GM21526 (cell line): ENCODE measurements around the gene STK25.

Experiments used
- ATAC-seq: cut with Tn5 transposase; IDR thresholded peaks from one replicate; pipeline ENCODE4 v1.9.1; 2021; ENCODE audit warnings: moderate library complexity; ENCODE audit not compliant: unreplicated experiment, low FRiP score

Gene STK25

GRCh38 chr2:241496003-241496707 is 12.2 kb downstream of the STK25 start:
- ATAC-seq = no peak

DNA sequence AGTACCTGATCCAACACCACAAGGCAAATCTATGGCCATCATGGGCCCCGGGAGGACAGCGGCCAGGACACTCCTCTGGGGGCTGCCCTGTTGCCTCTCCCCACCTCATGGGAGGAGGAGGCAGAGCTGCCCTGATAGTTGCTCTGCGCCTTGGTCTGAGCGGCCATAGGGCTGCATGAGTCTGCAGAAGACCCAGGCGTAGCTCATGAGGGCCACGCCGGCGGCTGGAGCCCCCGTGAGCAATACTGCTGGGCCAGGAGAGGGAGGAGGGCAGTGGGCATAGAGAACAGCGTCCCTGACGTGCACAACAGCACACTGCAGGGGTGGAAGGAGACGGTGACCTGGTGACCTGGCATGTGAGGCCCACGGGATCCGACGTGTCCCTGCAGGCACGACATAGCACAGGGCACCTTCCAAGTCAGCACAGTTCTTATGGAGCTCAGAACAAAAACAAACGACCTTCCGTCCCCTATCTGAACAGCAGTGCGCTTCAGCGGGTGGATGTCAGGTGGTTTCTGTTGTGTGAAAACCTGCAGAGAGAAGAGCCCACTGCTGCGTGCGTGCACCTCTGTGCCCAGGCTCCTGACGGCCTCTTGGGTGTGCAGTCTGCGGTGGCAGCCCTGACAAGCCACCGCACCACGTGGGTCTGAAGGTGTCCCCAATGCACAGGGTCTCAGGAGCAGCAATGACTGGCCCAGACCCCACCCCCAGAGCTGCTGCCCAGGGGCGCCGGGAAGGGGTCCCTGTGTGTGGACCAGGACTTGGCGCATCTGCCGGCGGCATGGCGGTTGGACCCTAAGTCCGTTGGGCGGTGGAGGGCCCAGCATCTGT is 13.0 kb downstream of the STK25 start:
- ATAC-seq = no peak

DNA sequence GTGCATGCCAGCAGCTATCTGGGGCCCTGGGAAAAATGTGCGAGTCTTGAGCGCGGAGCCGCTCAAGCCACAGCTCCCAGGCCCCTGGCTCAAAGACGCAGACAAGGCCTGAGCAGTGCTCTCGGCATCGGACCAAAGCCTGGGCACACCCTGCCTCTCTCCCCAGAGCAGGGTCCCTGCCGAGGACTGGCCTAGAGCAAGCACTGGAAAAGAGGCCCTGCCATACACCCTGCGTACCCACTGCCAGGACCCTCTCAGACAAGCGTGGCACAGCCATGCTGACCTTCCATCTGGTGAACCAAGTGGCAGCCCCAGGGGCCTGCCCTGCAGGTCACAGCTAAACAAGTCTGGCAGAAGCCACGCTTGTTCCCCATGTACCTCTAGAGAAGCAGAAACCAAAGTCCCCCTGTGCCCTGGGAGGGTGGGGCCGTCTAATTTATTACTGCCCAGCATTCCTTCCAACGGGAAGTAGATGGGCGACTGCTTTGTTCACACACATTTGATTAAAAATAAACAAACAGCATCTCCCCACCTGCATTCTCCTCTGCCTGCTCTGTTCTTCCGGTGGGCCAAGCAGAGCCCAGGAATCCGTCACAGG is 14.0 kb downstream of the STK25 start:
- no peak for ATAC-seq

DNA sequence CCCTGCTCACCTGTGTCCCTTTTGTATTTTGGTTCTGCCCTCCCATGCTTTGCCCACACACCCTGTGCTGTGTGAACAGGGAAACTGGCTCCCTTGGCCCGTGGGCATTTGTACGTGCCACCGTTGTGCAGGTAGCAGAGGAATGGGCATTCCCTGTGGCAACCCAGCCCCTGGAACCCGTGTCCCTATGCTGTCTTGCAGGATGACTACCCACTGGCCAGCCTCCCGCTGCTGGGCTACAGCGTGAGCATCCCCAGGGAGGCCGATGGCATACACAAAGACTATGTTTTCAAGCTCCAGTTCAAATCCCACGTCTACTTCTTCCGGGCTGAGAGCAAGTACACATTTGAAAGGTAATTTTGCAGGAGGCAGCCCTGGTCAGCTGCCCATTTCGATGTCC is 15.3 kb downstream of the STK25 start:
- ATAC-seq = no peak

DNA sequence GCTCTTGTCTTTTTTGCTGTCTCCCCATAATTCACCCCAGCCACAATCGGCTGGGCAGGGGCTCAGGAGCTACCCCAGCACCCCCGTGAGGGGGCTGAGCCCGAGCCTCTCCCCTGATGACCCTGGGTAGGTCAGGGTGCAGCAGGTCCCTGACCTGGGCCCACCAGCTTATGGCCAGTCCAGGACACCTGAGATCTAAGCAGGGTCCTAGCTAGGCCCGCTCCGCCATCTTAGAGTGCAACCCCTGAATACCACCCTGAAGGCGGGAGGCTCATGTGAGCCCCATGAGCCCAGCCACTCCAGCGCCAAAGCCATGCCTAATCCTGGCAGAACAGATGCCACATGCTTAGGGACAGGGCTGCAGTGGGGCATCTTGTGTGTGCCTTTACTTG is 16.2 kb downstream of the STK25 start:
- no peak for ATAC-seq

DNA sequence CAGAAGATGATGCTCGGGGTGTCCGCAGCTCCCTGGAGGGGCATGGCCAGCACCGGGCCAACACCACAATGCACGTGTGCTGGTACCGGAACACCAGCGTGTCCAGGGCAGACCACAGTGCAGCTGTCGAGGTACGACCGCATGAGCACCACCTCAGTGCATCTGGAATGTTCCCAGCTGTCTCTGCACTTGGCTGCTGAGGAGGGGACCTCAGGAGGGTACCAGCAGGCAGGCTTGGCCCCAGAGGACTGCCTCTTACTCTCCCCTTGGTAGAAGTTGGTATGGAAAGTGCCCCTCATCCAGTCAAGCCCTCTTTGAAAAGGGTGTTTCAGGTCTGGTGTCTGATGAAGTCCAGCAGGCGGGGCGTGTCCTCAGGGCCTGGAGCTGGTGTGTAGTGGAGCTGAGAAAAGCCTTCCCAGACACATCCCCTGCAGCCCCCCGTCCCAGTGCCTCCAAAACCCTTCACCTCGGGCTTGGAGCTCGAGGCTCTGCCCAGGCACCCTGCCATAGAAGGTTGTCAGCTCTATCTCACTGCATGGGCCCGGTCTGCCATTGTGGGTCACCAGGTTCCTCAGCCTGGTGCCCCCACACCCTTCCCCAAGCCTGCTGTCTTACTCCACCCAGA is 16.7 kb downstream of the STK25 start:
- no peak for ATAC-seq

- no peak for ATAC-seq
Observed at GRCh38 chr2:241490825-241491506, 17.4 kb downstream of the STK25 start.

GRCh38 chr2:241489733-241490680 is 18.4 kb downstream of the STK25 start:
- no peak for ATAC-seq

DNA sequence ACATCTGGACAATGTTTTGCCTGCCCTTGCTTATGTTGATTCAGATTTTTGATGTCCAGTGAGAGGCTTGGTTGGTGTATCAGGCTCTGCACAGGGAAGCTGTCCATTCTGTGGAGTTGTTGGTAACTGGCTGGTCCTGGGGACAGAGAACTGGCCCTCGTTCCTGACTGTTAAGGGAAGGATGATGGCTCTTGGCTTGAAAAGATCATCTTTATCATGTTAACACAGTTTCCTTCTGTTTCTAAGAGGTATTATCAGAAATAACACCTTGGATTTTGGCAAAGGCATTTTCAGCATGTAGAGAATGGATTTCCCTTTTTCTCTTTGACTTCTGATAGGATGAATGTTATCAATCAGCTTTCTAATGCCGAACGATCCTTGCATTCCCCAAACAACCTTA is 19.3 kb downstream of the STK25 start:
- ATAC-seq = no peak

- no peak for ATAC-seq
Observed at GRCh38 chr2:241485172-241485911, 23.0 kb downstream of the STK25 start.

DNA sequence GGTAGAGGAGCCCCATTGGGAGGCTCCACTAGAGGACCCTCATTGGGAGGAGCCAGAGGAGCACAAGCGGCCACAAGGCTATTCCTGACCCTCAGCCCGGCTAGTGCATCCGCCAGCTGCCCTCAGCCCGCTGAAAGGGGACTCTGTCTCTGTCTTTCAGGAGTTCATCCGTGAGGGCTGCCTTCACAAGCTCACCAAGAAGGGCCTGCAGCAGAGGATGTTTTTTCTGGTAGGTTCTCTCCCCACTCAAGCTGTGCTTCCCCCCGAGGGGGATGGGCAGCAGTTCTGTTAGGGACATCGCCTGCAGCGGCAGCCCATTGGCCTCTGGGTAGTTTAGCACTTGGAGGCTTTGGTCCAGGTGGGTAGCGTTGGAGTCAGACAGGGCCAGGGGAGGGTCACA is 25.1 kb downstream of the STK25 start:
- ATAC-seq = no peak

DNA sequence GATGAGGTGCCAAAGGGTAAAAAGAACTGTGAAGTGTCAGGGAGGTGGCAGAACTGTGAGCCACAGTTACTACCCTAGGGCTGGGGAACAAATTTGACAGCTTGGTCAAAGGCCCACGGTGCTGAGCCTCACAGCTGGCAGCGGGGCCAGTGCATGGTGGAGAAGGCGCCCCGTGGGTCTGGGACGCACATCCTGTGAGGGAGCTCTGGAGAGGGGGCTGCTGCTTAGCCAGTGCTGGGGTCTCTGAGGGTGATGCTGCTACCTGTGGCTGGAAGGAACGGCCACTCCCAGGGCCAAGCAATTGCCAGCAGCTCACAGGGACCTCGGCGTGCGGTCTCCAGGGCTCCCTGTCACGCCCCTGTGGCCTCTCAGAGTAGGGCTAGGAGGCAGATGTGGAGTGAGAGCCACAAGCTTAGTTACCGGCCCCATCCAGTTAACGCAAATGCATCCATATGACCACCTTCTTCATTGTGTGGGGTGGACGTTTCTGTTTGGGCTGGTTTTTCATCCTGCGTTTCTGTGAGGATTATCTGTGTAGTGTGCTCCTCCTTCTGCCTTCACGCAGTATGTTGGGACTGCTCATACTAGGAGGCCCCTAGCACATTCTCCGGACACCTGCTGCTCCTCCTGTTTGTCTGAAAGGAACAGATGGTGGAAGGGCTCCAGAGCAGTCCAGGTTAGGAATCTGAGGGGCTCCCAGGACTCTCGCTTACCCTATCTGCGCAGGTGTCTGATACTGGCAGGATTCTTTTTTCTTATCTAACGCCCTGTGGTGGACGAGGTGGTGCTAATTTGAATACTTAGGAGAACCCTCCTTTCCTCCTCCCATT is 26.0 kb downstream of the STK25 start:
- ATAC-seq = no peak

- no peak for ATAC-seq
Observed at GRCh38 chr2:241481687-241482086, 26.7 kb downstream of the STK25 start.

DNA sequence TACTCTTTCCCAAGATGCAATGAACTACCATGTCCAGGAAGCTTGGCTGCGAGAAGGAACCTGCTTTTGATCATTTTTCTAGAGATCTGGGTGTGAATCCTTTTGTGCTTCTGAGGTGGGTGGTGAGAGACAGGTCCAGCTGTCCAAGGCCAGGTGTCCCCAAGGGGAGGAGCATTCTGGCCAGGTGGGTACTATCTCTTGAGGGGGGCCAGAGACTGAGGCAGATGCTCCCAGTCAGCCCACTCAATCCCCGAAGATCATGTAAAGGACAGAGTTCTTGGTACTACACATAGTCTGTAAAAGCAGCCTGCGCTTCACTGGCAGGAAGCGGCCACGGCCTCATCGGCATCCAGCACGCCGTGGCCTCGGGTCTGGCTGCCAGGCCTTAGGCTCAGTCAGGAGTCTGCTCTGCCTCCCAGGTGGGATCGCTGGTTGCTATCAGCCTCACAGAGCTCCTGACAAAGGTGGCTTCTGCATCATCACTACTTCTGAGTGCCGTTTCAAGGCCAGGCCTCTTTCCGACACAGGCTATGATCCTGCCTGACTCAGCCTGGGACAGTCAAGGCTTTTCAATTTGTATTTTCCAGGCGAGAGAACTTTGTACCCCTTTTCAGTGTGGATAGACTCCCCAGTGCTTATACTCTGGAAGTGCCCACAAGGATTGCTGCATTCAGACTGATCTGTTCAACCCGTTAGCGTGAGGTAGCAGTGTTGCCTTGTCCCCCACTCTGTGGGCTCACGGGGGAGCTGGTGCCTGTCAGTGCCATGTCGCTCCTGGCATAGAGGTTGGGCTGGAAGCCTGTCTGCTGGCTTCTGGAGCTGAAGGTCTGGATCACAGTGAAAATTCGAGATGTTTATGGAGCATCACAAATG is 29.1 kb downstream of the STK25 start:
- no peak for ATAC-seq

DNA sequence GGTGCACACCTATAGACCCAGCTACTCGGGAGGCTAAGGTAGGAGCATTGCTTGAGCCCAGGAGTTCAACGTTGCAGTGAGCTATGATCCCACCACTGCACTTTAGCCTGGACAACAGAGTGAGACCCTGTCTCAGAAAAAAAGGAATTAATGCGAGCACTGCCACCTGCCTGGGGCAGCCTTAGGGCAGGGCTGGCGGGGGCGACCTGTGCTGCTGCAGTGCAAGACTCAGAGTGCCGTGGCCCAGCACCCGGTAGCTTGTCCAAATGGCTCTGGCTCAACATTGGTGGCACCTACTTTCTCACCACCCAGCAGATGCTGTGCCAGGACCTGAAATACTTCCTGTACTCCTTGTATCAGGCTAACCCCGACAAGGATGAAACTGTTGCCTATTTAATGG is 30.2 kb downstream of the STK25 start:
- no peak for ATAC-seq

DNA sequence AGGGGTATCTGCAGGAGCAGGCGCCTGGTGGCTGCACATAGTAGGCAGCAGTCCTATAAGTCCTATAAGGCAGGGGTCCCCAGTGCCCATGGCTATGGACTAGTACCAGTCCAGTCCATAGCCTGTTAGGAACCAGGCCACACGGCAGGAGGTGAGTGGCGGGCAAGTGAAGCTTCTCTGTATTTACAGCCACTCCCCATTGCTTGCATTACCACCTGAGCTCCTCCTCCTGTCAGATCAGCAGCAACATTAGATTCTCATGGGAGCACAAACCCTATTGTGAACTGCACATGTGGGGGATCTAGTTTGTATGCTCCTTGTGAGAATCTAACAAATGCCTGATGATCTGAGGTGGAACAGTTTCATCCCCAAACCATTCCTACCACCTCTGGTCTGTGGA is 33.1 kb downstream of the STK25 start:
- ATAC-seq = no peak

- no peak for ATAC-seq
Observed at GRCh38 chr2:241473399-241473798, 35.0 kb downstream of the STK25 start.
